Measurements from ENCODE around the gene FAM24B.

DNA sequence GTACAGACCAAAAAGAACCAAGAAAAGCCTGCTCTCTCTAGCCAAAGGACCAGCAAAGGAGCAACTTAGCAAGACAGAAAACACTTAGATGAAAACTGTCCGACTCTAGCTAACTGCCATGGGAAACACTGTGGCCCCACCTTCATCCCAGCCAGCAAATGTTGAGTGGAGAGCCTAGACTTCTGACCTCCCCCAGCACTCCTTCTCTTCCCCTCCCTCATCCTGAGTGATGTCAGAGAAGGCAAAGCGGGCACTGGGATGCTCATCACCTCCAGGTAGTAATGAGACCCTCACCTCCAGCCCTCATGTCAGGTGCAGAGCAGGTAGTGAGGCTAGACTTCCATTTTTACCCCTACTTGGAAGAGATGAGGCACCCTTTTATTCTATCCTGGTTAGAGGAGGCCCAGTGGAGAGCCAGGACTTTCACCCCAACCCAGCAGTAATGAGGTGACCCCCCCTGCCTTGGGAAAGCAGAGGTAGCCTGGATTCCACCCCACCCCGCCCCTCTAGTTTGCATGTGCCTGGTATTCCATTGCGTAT lies 50.6 kb downstream of the FAM24B start:
- no peak for TF ChIP-seq TAF1 (IDR thresholded peaks at IDR 0.05; ENCODE audit: low read depth)
- TF ChIP-seq, protein P1, sequence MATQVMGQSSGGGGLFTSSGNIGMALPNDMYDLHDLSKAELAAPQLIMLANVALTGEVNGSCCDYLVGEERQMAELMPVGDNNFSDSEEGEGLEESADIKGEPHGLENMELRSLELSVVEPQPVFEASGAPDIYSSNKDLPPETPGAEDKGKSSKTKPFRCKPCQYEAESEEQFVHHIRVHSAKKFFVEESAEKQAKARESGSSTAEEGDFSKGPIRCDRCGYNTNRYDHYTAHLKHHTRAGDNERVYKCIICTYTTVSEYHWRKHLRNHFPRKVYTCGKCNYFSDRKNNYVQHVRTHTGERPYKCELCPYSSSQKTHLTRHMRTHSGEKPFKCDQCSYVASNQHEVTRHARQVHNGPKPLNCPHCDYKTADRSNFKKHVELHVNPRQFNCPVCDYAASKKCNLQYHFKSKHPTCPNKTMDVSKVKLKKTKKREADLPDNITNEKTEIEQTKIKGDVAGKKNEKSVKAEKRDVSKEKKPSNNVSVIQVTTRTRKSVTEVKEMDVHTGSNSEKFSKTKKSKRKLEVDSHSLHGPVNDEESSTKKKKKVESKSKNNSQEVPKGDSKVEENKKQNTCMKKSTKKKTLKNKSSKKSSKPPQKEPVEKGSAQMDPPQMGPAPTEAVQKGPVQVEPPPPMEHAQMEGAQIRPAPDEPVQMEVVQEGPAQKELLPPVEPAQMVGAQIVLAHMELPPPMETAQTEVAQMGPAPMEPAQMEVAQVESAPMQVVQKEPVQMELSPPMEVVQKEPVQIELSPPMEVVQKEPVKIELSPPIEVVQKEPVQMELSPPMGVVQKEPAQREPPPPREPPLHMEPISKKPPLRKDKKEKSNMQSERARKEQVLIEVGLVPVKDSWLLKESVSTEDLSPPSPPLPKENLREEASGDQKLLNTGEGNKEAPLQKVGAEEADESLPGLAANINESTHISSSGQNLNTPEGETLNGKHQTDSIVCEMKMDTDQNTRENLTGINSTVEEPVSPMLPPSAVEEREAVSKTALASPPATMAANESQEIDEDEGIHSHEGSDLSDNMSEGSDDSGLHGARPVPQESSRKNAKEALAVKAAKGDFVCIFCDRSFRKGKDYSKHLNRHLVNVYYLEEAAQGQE (IDR thresholded peaks at IDR 0.05; ENCODE audit: borderline replicate concordance) = no peak

Data from neural cell (in vitro differentiated cells).